HepG2 (cell line): ENCODE results near the gene MSH3. TPM values are rescaled to one million over a fixed set of nuclear protein-coding genes. Genes with fewer than 3 reads are reported as not detected.

ENCODE experiments used
- ATAC-seq: fragments of 200-7000 bp; cut with Tn5 transposase; 3 replicates; pipeline ENCODE4 v1.9.1; 2020; ENCODE audit warnings: mild to moderate bottlenecking, moderate library complexity
- BruUV-seq: library from RNA; stranded (reverse); fragments of 400-500 nt; replicated peaks from 2 replicates; lab custom pipeline; 2021; lab: Mats Ljungman, UMichigan
- CTCF ChIA-PET: fragments of 300-600 bp; formaldehyde crosslinking; extraction: SDS; loops from one replicate; lab custom pipeline; 2021; ENCODE audit warnings: low total read pairs, inconsistent platforms, low intra/inter-chr PET ratio; lab: Yijun Ruan, JAX
- POLR2A ChIA-PET: fragments of 350-600 bp; sonication (Branson Sonifier 250); formaldehyde crosslinking; loops from one replicate; lab custom pipeline; 2020; ENCODE audit warnings: antibody characterized with exemption, inconsistent platforms; lab: Yijun Ruan, JAX
- DNase-seq: peaks from one replicate; pipeline ENCODE4 v3.0.0-alpha.2; 2015; ENCODE audit warnings: low spot score
- FAIRE-seq: peaks from 3 replicates; lab custom pipeline; 2011; peaks lifted over from hg19 to GRCh38; lab: Jason Lieb, UNC
- H2AFZ ChIP-seq: one replicate; pipeline ENCODE4 v1.6.1; 2011; ENCODE audit warnings: low read length, inconsistent platforms
- H3K27ac ChIP-seq: fragments of 300-600 bp; 3 replicates; pipeline ENCODE4 v1.8.0; 2011; ENCODE audit warnings: mixed run types, mild to moderate bottlenecking, mixed read lengths, low read length, inconsistent platforms; ENCODE audit not compliant: insufficient read depth; ENCODE audit errors: extremely low read length
- H3K27me3 ChIP-seq, 2 experiments: fragments of 200-600 bp in 1 of 2; 2 replicates in 1 of 2; 3 replicates in 1 of 2; pipeline versions ENCODE4 v1.6.0 to v1.8.0; 2011; ENCODE audit warnings: low read length in 2 of 2, mild to moderate bottlenecking in 2 of 2, moderate library complexity in 2 of 2, inconsistent platforms in 1 of 2; ENCODE audit not compliant: insufficient read depth in 2 of 2, control insufficient read depth in 1 of 2
- H3K36me3 ChIP-seq, 2 experiments: fragments of 200-600 bp in 1 of 2; replicated peaks in 1 of 2; 2 replicates in 1 of 2; 3 replicates in 1 of 2; pipeline versions ENCODE4 v1.5.1 to v1.8.0; 2011; ENCODE audit warnings: low read length in 2 of 2, inconsistent platforms in 1 of 2; ENCODE audit not compliant: insufficient read depth in 2 of 2, control insufficient read depth in 1 of 2
- H3K4me1 ChIP-seq: 2 replicates; pipeline ENCODE4 v1.5.1; 2012; ENCODE audit warnings: low read length, inconsistent platforms; ENCODE audit not compliant: insufficient read depth
- H3K4me2 ChIP-seq: 2 replicates; pipeline ENCODE4 v1.6.0; 2011; ENCODE audit warnings: low read depth, low read length, inconsistent platforms
- H3K4me3 ChIP-seq, 3 experiments: fragments of 200-600 bp in 1 of 3; sonication (generic), shearing (Covaris generic) in 1 of 3; replicated peaks in 1 of 3; 2 replicates each; pipeline ENCODE4 v1.5.1; 2011 to 2016; ENCODE audit warnings: low read length in 3 of 3, inconsistent platforms in 2 of 3, low read depth in 2 of 3, mild to moderate bottlenecking in 2 of 3, control low read depth in 1 of 3, mixed read lengths in 1 of 3; ENCODE audit not compliant: insufficient read depth in 1 of 3
- H3K79me2 ChIP-seq: one replicate; pipeline ENCODE4 v1.6.1; 2011; ENCODE audit warnings: low read length, inconsistent platforms; ENCODE audit not compliant: insufficient read depth
- H3K9ac ChIP-seq: 2 replicates; pipeline ENCODE4 v1.6.0; 2011; ENCODE audit warnings: mild to moderate bottlenecking, low read depth, low read length, inconsistent platforms; ENCODE audit not compliant: insufficient read depth
- H3K9me3 ChIP-seq: 2 replicates; pipeline ENCODE4 v1.5.1; 2012; ENCODE audit warnings: mild to moderate bottlenecking, low read length
- H4K20me1 ChIP-seq: 2 replicates; pipeline ENCODE4 v1.6.0; 2011; ENCODE audit warnings: inconsistent platforms, mild to moderate bottlenecking, low read length, moderate library complexity; ENCODE audit not compliant: insufficient read depth
- DZIP1 ChIP-seq: sonication (generic); formaldehyde crosslinking; IDR thresholded peaks from 2 replicates; pipeline ENCODE4 v1.5.0; 2020; ENCODE audit warnings: mild to moderate bottlenecking, missing genetic modification reagents
- ETV6 ChIP-seq: sonication (generic); formaldehyde crosslinking; conservative IDR thresholded peaks from 2 replicates; pipeline ENCODE4 v1.4.0; 2020; ENCODE audit warnings: missing genetic modification reagents
- FOXK2 ChIP-seq: fragments of 450-650 bp; IDR thresholded peaks from 2 replicates; pipeline ENCODE4 v1.6.1; 2016
- KDM3A ChIP-seq: IDR thresholded peaks from 2 replicates; pipeline ENCODE4 v1.6.1; 2018; ENCODE audit warnings: low read depth, missing compliant biosample characterization
- TSC22D2 ChIP-seq: sonication (generic); formaldehyde crosslinking; IDR thresholded peaks from 2 replicates; pipeline ENCODE4 v1.5.1; 2020; ENCODE audit warnings: missing genetic modification reagents, mild to moderate bottlenecking, borderline replicate concordance
- ZBTB7B ChIP-seq: sonication (generic); formaldehyde crosslinking; IDR thresholded peaks from 2 replicates; pipeline ENCODE4 v1.4.0; 2020; ENCODE audit warnings: missing genetic modification reagents
- ZFP36L2 ChIP-seq: sonication (generic); formaldehyde crosslinking; IDR thresholded peaks from 2 replicates; pipeline ENCODE4 v1.4.0; 2020; ENCODE audit warnings: missing genetic modification reagents
- ZNF160 ChIP-seq: sonication (generic); formaldehyde crosslinking; IDR thresholded peaks from 2 replicates; pipeline ENCODE4 v1.8.0; 2022; ENCODE audit warnings: mild to moderate bottlenecking, inconsistent platforms, missing genetic modification reagents
- ZNF343 ChIP-seq: sonication (generic); formaldehyde crosslinking; IDR thresholded peaks from 2 replicates; pipeline ENCODE4 v1.4.0; 2020; ENCODE audit warnings: mild to moderate bottlenecking, missing genetic modification reagents
- ZNF512B ChIP-seq: sonication (generic); formaldehyde crosslinking; IDR thresholded peaks from 2 replicates; pipeline ENCODE4 v1.5.1; 2020; ENCODE audit warnings: missing genetic modification reagents, mild to moderate bottlenecking, borderline replicate concordance
- ZSCAN22 ChIP-seq: sonication (generic); formaldehyde crosslinking; IDR thresholded peaks from 2 replicates; pipeline ENCODE4 v1.4.0; 2020; ENCODE audit warnings: mild to moderate bottlenecking, missing genetic modification reagents
- WGBS: methylation state at CpG from one replicate; pipeline ENCODE4 v1.1.6; 2017; ENCODE audit warnings: low lambda C conversion rate; 5-methylcytosine and 5-hydroxymethylcytosine counted together
- in situ Hi-C: cut with HindIII; loops from 2 replicates; pipeline ENCODE4 v1.10.0; 2017; ENCODE audit warnings: low pct_unique_long_range_greater_than_20kb; ENCODE audit not compliant: extremely low pct_ligation_motif_present
- intact Hi-C: fragments of 100-400 bp; cut with micrococcal nuclease; formaldehyde crosslinking; loops from one replicate; pipeline ENCODE4 v1.10.0; 2022; ENCODE audit not compliant: unreplicated experiment
- polyA plus RNA-seq, 8 experiments: library from polyadenylated mRNA; depleted of rRNA in 3 of 8; stranded (reverse) in 7 of 8; unstranded in 1 of 8; fragments of >200 nt; fragmentation: Illumina TruSeq in 4 of 8; extraction: Trizol in 4 of 8; gene quantifications; 2 replicates each; pipeline versions ENCODE4 v1.2.1 to v1.2.3, GENCODE V29; 2011 to 2016; ENCODE audit warnings: low read depth in 4 of 8, missing spikeins in 1 of 8, mixed read lengths in 1 of 8; ENCODE audit not compliant: insufficient read depth in 1 of 8
- total RNA-seq, 5 experiments: library from RNA; depleted of rRNA; stranded (reverse); fragments of >200 nt; fragmentation: Illumina TruSeq; extraction: Trizol; gene quantifications; 2 replicates each; pipeline ENCODE4 v1.2.3, GENCODE V29; 2016; ENCODE audit warnings: low read depth in 1 of 5

MSH3 gene
- total and polyA plus RNA-seq, 2 of the 13 experiments (the other 11 are each of a cell fraction or from before 2014, with no cell fraction given): 4.0 to 16.4 TPM

- TF ChIP-seq ZNF512B (CRISPR knock-in tag): no peak
- TF ChIP-seq ZNF160: no peak
These were observed 138.9 kb downstream of the MSH3 start (continued) for GRCh38 chr5:80793354-80793753.

GRCh38 chr5:80796846-80797245 lies 142.4 kb downstream of the MSH3 start:
- Histone ChIP-seq H3K4me2 (no peak overlapping the region), H3K4me1 (no peaks in the 10 kb centered on the region), H4K20me1 (no peaks in the 10 kb centered on the region), H3K36me3 (peaks cover 4 to 27% of the 10 kb centered on the region in 2 experiments; a peak in 3 of 5 replicates), H3K27me3 (no peaks in the 10 kb centered on the region), H3K4me3 (no peak overlapping the region), H3K9me3 (no peaks in the 10 kb centered on the region), H3K27ac (no peak overlapping the region), H2AFZ (no peak overlapping the region), H3K79me2 (no peaks in the 10 kb centered on the region), H3K9ac (no peak overlapping the region)
- intact Hi-C loops: no loop called here
- in situ Hi-C loops: no loop called here
- BruUV-seq: no TSS peak
- FAIRE-seq (no peak), ATAC-seq (no peak), DNase-seq (no peak)
- WGBS: 96% methylated on average over 5 of the region's 5 CpGs
- ChIA-PET POLR2A (no interaction called here), CTCF (no interaction called here)
- no peak for TF ChIP-seq ZSCAN22 (CRISPR knock-in tag)
- no peak for TF ChIP-seq ETV6 (CRISPR knock-in tag)
- TF ChIP-seq DZIP1 (CRISPR knock-in tag): no peak
- TF ChIP-seq ZNF343 (CRISPR knock-in tag): no peak
- TF ChIP-seq ZBTB7B (CRISPR knock-in tag): no peak
- TF ChIP-seq FOXK2: no peak
- no peak for TF ChIP-seq TSC22D2 (CRISPR knock-in tag)
- no peak for TF ChIP-seq ZFP36L2
- TF ChIP-seq KDM3A (CRISPR knock-in tag): no peak
